ENCODE data around the gene TCF25. TPM values are rescaled to one million over a fixed set of nuclear protein-coding genes. Genes with fewer than 3 reads are reported as not detected.
A peak's percentile ranks its signal among the peaks of the same experiment; 100 is the strongest.
"Not testable (repeated sequence)": the region's sequence is repeated elsewhere in the genome, so short reads cannot be mapped to it uniquely, and the experiment has no call there.

TCF25 gene
- polyA plus RNA-seq, 1 experiment = 219 TPM

GRCh38 chr16:89867918-89868317, 5.5 kb upstream of the TCF25 start:
- ChIA-PET CTCF (interaction anchor here (2.6 kb wide), 1 partner anchor 8 kb away, joined by 6 read pairs; no protein-coding TSS in a partner anchor), POLR2A (no interaction called here)
- no peak for TF ChIP-seq CTCF (IDR thresholded peaks at IDR 0.05; ENCODE audit: insufficient read depth, low read depth, low read length)
- Histone ChIP-seq H3K4me3 (ENCODE audit: low read depth, low read length) (no peak overlapping the region), H3K27me3 (ENCODE audit: control insufficient read depth, insufficient read depth, low read length) (no peaks in the 10 kb centered on the region), H3K36me3 (ENCODE audit: control insufficient read depth, insufficient read depth, low read length) (no peaks in the 10 kb centered on the region)
- no peak for DNase-seq (ENCODE audit: low read depth)

GRCh38 chr16:89869911-89870310, 3.5 kb upstream of the TCF25 start:
- no peak for DNase-seq (ENCODE audit: low read depth)
- no peaks in the 10 kb centered on the region for H3K27me3 ChIP-seq (ENCODE audit: control insufficient read depth, insufficient read depth, low read length)
- ChIA-PET POLR2A (no interaction called here), CTCF (interaction anchor here (1.0 to 2.6 kb wide), 3 partner anchors 8 to 29 kb away, joined by 3 to 6 read pairs (median 4); no protein-coding TSS in a partner anchor)
- no peaks in the 10 kb centered on the region for H3K36me3 ChIP-seq (ENCODE audit: control insufficient read depth, insufficient read depth, low read length)
- H3K4me3 ChIP-seq (ENCODE audit: low read depth, low read length) = no peak overlapping the region
- no peak for TF ChIP-seq CTCF (IDR thresholded peaks at IDR 0.05; ENCODE audit: insufficient read depth, low read depth, low read length)

- ChIA-PET CTCF (interaction anchor here (1.0 to 2.6 kb wide), 3 partner anchors 9 to 29 kb away, joined by 3 to 6 read pairs (median 4); no protein-coding TSS in a partner anchor), POLR2A (no interaction called here)
- DNase-seq (ENCODE audit: low read depth) = no peak
- H3K27me3 ChIP-seq (ENCODE audit: control insufficient read depth, insufficient read depth, low read length) = no peaks in the 10 kb centered on the region
- no peak for TF ChIP-seq CTCF (IDR thresholded peaks at IDR 0.05; ENCODE audit: insufficient read depth, low read depth, low read length)
- no peak overlapping the region for H3K4me3 ChIP-seq (ENCODE audit: low read depth, low read length)
- H3K36me3 ChIP-seq (ENCODE audit: control insufficient read depth, insufficient read depth, low read length) = no peaks in the 10 kb centered on the region
Observed at GRCh38 chr16:89870440-89870839, 3.0 kb upstream of the TCF25 start.

- CTCF ChIA-PET = interaction anchor here (0.6 to 2.9 kb wide), 4 partner anchors 11 to 172 kb away, joined by 3 to 17 read pairs (median 6); no protein-coding TSS in a partner anchor
- Histone ChIP-seq H3K36me3 (ENCODE audit: control insufficient read depth, insufficient read depth, low read length) (0 out of 2 replicates have a peak, but pooled peaks cover 2% of the 10 kb centered on the region), H3K4me3 (ENCODE audit: low read depth, low read length) (no peak overlapping the region), H3K27me3 (ENCODE audit: control insufficient read depth, insufficient read depth, low read length) (no peaks in the 10 kb centered on the region)
- POLR2A ChIA-PET = no interaction called here
- DNase-seq (ENCODE audit: low read depth) = no peak
- no peak for TF ChIP-seq CTCF (IDR thresholded peaks at IDR 0.05; ENCODE audit: insufficient read depth, low read depth, low read length)
Observed at GRCh38 chr16:89871895-89872294, 1.5 kb upstream of the TCF25 start.

- peak overlapping the region; percentile 100 for H3K4me3 ChIP-seq (ENCODE audit: low read depth, low read length)
- no peaks in the 10 kb centered on the region for H3K27me3 ChIP-seq (ENCODE audit: control insufficient read depth, insufficient read depth, low read length)
- POLR2A ChIA-PET = no interaction called here
- DNase-seq (ENCODE audit: low read depth) = peak; percentile 61
- H3K36me3 ChIP-seq (ENCODE audit: control insufficient read depth, insufficient read depth, low read length) = peaks cover 6% of the 10 kb centered on the region
- CTCF ChIA-PET = interaction anchor here (1.0 to 2.9 kb wide), 5 partner anchors 13 to 174 kb away, joined by 4 to 17 read pairs (median 5); partner anchors contain the start of gene MC1R
- TF ChIP-seq CTCF (IDR thresholded peaks at IDR 0.05; ENCODE audit: insufficient read depth, low read depth, low read length) = no peak
Observed at GRCh38 chr16:89873972-89874689, 739 bp downstream of the TCF25 start.

- POLR2A ChIA-PET; H3K27me3 ChIP-seq (ENCODE audit: control insufficient read depth, insufficient read depth, low read length); H3K4me3 ChIP-seq (ENCODE audit: low read depth, low read length); CTCF ChIA-PET; DNase-seq (ENCODE audit: low read depth): not testable (repeated sequence)
- H3K36me3 ChIP-seq (ENCODE audit: control insufficient read depth, insufficient read depth, low read length) = peaks cover 29% of the 10 kb centered on the region
Observed at GRCh38 chr16:89879123-89879522, 5.7 kb downstream of the TCF25 start.
